ENCODE results near the gene VSTM1.
"Not testable (repeated sequence)": the region's sequence is repeated elsewhere in the genome, so short reads cannot be mapped to it uniquely, and the experiment has no call there.

Gene VSTM1

GRCh38 chr19:54063350-54064116 is at the start of gene VSTM1:
Gene VSTM1 (minus strand): TSS chr19:54063897. CDS start chr19:54063777, 120 bp downstream.
- no peaks in the 10 kb centered on the region for H3K36me3 ChIP-seq (ENCODE audit: insufficient read depth, low read length)
- H3K9me3 ChIP-seq (ENCODE audit: control insufficient read depth, insufficient read depth, low read length) = 0 out of 2 replicates have a peak, but pooled peaks cover 2% of the 10 kb centered on the region
- no peaks in the 10 kb centered on the region for H3K4me1 ChIP-seq (ENCODE audit: insufficient read depth, low read length)
- no peak within 1 kb of the TSS for H3K9ac ChIP-seq (ENCODE audit: low read depth, low read length)

- Histone ChIP-seq H3K4me1 (ENCODE audit: insufficient read depth, low read length) (no peaks in the 10 kb centered on the region), H3K36me3 (ENCODE audit: insufficient read depth, low read length) (peaks cover 24% of the 10 kb centered on the region; the same call in 1 of the 2 replicates), H3K9me3 (ENCODE audit: control insufficient read depth, insufficient read depth, low read length) (no peaks in the 10 kb centered on the region), H3K9ac (ENCODE audit: low read depth, low read length) (no peak overlapping the region)
Observed at GRCh38 chr19:54109651-54110050, 46.0 kb upstream of the VSTM1 start.

GRCh38 chr19:54108496-54108895 is 44.8 kb upstream of the VSTM1 start:
- Histone ChIP-seq H3K9me3 (ENCODE audit: control insufficient read depth, insufficient read depth, low read length) (no peaks in the 10 kb centered on the region), H3K4me1 (ENCODE audit: insufficient read depth, low read length) (no peaks in the 10 kb centered on the region), H3K36me3 (ENCODE audit: insufficient read depth, low read length) (peaks cover 27% of the 10 kb centered on the region; the same call in 1 of the 2 replicates), H3K9ac (ENCODE audit: low read depth, low read length) (no peak overlapping the region)

GRCh38 chr19:54107876-54108490 is 44.3 kb upstream of the VSTM1 start:
- no peak overlapping the region for H3K9ac ChIP-seq (ENCODE audit: low read depth, low read length)
- H3K4me1 ChIP-seq (ENCODE audit: insufficient read depth, low read length) = no peaks in the 10 kb centered on the region
- peaks cover 27% of the 10 kb centered on the region; the same call in 1 of the 2 replicates for H3K36me3 ChIP-seq (ENCODE audit: insufficient read depth, low read length)
- H3K9me3 ChIP-seq (ENCODE audit: control insufficient read depth, insufficient read depth, low read length) = no peaks in the 10 kb centered on the region

GRCh38 chr19:54106716-54107115 is 43.0 kb upstream of the VSTM1 start:
- H3K9ac ChIP-seq (ENCODE audit: low read depth, low read length) = no peak overlapping the region
- no peaks in the 10 kb centered on the region for H3K9me3 ChIP-seq (ENCODE audit: control insufficient read depth, insufficient read depth, low read length)
- no peaks in the 10 kb centered on the region for H3K4me1 ChIP-seq (ENCODE audit: insufficient read depth, low read length)
- peaks cover 27% of the 10 kb centered on the region; the same call in 1 of the 2 replicates for H3K36me3 ChIP-seq (ENCODE audit: insufficient read depth, low read length)

GRCh38 chr19:54105796-54106195 is 42.1 kb upstream of the VSTM1 start:
- Histone ChIP-seq H3K36me3 (ENCODE audit: insufficient read depth, low read length) (peaks cover 24% of the 10 kb centered on the region; the same call in 1 of the 2 replicates), H3K9ac (ENCODE audit: low read depth, low read length) (no peak overlapping the region), H3K4me1 (ENCODE audit: insufficient read depth, low read length) (no peaks in the 10 kb centered on the region), H3K9me3 (ENCODE audit: control insufficient read depth, insufficient read depth, low read length) (no peaks in the 10 kb centered on the region)

GRCh38 chr19:54104998-54105715 is 41.5 kb upstream of the VSTM1 start:
- peaks cover 2% of the 10 kb centered on the region for H3K4me1 ChIP-seq (ENCODE audit: insufficient read depth, low read length)
- no peaks in the 10 kb centered on the region for H3K9me3 ChIP-seq (ENCODE audit: control insufficient read depth, insufficient read depth, low read length)
- H3K36me3 ChIP-seq (ENCODE audit: insufficient read depth, low read length) = peaks cover 22% of the 10 kb centered on the region; the same call in 1 of the 2 replicates
- no peak overlapping the region for H3K9ac ChIP-seq (ENCODE audit: low read depth, low read length)

- Histone ChIP-seq H3K9ac (ENCODE audit: low read depth, low read length) (peak within 1 kb of the TSS; percentile 70), H3K4me1 (ENCODE audit: insufficient read depth, low read length) (peaks cover 4% of the 10 kb centered on the region), H3K9me3 (ENCODE audit: control insufficient read depth, insufficient read depth, low read length) (no peaks in the 10 kb centered on the region), H3K36me3 (ENCODE audit: insufficient read depth, low read length) (peaks cover 14% of the 10 kb centered on the region; the same call in 1 of the 2 replicates)
Observed at GRCh38 chr19:54102421-54103169, 38.9 kb upstream of the VSTM1 start, which contains the start of gene NDUFA3. Gene NDUFA3 (plus strand): TSS chr19:54102855. CDS start chr19:54102879, 24 bp downstream.

- Histone ChIP-seq H3K36me3 (ENCODE audit: insufficient read depth, low read length) (peaks cover 5% of the 10 kb centered on the region; the same call in 1 of the 2 replicates), H3K4me1 (ENCODE audit: insufficient read depth, low read length) (peaks cover 4% of the 10 kb centered on the region), H3K9ac (ENCODE audit: low read depth, low read length) (no peak within 1 kb of the TSS), H3K9me3 (ENCODE audit: control insufficient read depth, insufficient read depth, low read length) (no peaks in the 10 kb centered on the region)
Observed at GRCh38 chr19:54100561-54100960, 36.9 kb upstream of the VSTM1 start, which contains the start of gene OSCAR. Gene OSCAR (minus strand): TSS chr19:54100803. CDS start chr19:54100792, 11 bp downstream.

GRCh38 chr19:54099903-54100255 is 36.2 kb upstream of the VSTM1 start:
- H3K4me1 ChIP-seq (ENCODE audit: insufficient read depth, low read length); H3K9ac ChIP-seq (ENCODE audit: low read depth, low read length); H3K36me3 ChIP-seq (ENCODE audit: insufficient read depth, low read length); H3K9me3 ChIP-seq (ENCODE audit: control insufficient read depth, insufficient read depth, low read length): not testable (repeated sequence)

- H3K9me3 ChIP-seq (ENCODE audit: control insufficient read depth, insufficient read depth, low read length) = peaks cover 2% of the 10 kb centered on the region; the same call in 1 of the 2 replicates
- peaks cover 4% of the 10 kb centered on the region for H3K4me1 ChIP-seq (ENCODE audit: insufficient read depth, low read length)
- H3K36me3 ChIP-seq (ENCODE audit: insufficient read depth, low read length) = 0 out of 2 replicates have a peak, but pooled peaks cover 2% of the 10 kb centered on the region
- H3K9ac ChIP-seq (ENCODE audit: low read depth, low read length) = no peak overlapping the region
Observed at GRCh38 chr19:54099190-54099902, 35.6 kb upstream of the VSTM1 start.

- H3K36me3 ChIP-seq (ENCODE audit: insufficient read depth, low read length) = no peaks in the 10 kb centered on the region
- peaks cover 4% of the 10 kb centered on the region for H3K4me1 ChIP-seq (ENCODE audit: insufficient read depth, low read length)
- peaks cover 4% of the 10 kb centered on the region; the same call in 1 of the 2 replicates for H3K9me3 ChIP-seq (ENCODE audit: control insufficient read depth, insufficient read depth, low read length)
- H3K9ac ChIP-seq (ENCODE audit: low read depth, low read length) = peak overlapping the region; percentile 87
Observed at GRCh38 chr19:54096617-54097106, 33.0 kb upstream of the VSTM1 start.

All from ES-I3 (cell line).